Measurements from ENCODE around the gene ZNF587.
"Not testable (repeated sequence)": the region's sequence is repeated elsewhere in the genome, so short reads cannot be mapped to it uniquely, and the experiment has no call there.

ZNF587 gene

DNA sequence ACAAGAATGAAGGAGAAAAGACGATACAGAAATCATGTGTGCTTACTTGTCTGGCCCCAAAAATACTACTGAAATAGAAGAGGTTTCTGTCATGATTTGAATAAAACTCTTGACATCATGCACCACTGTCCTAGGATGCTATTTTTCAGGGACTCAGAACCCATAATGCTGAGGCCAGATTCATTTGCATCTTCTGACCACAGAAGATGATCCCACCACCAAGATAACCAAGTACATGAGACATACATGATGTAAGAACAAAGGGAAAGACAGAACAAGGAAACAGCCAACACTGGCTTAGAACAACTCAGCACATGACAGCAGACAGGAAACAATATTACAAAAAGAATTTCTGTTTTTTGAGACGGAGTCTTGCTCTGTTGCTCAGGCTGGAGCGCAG is 37.4 kb upstream of the ZNF587 start:
- H3K4me3 ChIP-seq (replicated peaks; ENCODE audit: low read depth, low read length), result no peak overlapping the region
- TF ChIP-seq CTCF (IDR thresholded peaks at IDR 0.05; ENCODE audit: low read length, missing control alignments), result no peak
- DNase-seq (ENCODE audit: low read depth), result no peak

DNA sequence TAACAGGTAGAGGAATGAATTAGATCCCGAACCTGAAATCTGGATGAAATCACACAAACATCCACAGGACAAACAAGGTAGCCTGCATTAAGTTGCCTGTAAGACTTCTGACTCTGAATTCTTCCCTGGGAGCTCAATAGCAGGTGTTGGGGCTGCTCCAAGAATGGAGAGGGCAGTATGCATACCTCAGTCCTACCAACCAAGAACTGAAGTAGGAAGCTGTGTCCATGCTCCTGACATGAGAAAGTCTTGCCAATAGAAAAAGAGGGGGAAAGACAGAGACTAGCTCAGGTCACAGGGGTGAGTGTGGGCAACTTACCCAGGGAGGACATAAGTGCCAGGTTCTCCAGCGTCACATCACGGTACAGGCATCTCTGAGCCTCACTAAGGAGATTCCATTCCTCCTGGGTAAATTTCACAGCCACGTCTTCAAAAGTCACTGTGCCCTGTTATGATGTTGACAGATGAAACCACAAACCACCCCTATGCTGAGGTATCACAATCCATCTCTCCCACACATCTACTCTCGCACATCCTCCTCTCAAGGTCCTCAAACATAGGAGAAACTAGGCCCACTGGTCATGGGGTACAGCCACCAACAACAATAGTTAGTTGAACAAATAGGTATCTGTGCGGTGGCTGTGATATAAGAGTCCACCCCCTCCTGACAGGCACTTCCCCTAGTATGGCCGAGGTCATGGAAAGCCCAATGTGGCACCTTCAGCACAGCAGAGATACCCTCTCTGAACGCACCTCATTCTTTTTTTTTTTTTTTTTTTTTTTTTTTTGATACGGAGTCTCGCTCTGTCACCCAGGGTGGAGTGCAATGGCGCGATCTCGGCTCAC is 36.5 kb upstream of the ZNF587 start:
- H3K4me3 ChIP-seq (replicated peaks; ENCODE audit: low read depth, low read length), result peak overlapping the region; percentile 94
- not testable (repeated sequence) for DNase-seq (ENCODE audit: low read depth)

GRCh38 chr19:57813919-57814504 is 35.6 kb upstream of the ZNF587 start:
- no peak for TF ChIP-seq CTCF (IDR thresholded peaks at IDR 0.05; ENCODE audit: low read length, missing control alignments)
- DNase-seq (ENCODE audit: low read depth), result no peak
- peak overlapping the region; percentile 94 for H3K4me3 ChIP-seq (replicated peaks; ENCODE audit: low read depth, low read length)

DNA sequence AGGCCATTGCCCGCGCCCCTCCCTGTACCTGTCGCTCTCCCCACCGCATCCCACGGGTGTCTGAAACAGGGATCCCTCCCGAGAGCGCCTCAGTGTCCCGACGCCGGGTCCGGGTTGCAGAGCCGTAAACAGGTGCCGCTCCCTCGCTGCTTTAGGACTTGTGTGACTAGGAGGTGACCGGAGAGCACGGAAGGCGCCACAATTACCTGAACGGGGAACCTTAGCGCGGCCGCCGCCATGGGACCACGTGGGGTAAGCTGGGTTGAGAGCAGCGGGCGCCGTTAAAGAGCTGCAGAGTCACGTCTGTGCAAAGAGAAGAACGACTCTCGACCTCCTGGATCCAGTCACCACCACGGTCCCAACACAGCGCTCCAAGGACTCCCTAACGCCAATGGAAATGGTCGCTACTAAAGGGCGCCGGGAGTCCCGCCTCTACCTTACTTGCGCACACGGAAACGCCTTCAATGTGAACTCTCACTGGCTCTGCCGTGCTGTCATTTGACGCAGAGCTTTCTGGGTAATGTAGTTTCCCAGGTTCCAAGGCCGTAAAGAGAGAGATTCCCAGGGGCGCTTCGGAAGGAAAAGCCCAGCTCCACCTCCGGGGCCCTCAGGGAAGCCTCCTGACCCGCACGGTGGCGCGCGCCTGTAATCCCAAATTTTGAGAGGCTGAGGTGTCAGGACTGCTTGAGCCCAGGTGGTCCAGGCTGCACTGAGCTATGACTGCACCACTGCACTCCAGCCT is 35.0 kb upstream of the ZNF587 start, which contains the start of gene ZNF552:
Gene ZNF552, minus strand, starts transcription at position 409 of the 742 bp plus-strand sequence. Its CDS starts 170 bp downstream, at position 239.
- peak within 1 kb of the TSS; percentile 94 for H3K4me3 ChIP-seq (replicated peaks; ENCODE audit: low read depth, low read length)
- no peak for TF ChIP-seq CTCF (IDR thresholded peaks at IDR 0.05; ENCODE audit: low read length, missing control alignments)
- peak; percentile 94 for DNase-seq (ENCODE audit: low read depth)

DNA sequence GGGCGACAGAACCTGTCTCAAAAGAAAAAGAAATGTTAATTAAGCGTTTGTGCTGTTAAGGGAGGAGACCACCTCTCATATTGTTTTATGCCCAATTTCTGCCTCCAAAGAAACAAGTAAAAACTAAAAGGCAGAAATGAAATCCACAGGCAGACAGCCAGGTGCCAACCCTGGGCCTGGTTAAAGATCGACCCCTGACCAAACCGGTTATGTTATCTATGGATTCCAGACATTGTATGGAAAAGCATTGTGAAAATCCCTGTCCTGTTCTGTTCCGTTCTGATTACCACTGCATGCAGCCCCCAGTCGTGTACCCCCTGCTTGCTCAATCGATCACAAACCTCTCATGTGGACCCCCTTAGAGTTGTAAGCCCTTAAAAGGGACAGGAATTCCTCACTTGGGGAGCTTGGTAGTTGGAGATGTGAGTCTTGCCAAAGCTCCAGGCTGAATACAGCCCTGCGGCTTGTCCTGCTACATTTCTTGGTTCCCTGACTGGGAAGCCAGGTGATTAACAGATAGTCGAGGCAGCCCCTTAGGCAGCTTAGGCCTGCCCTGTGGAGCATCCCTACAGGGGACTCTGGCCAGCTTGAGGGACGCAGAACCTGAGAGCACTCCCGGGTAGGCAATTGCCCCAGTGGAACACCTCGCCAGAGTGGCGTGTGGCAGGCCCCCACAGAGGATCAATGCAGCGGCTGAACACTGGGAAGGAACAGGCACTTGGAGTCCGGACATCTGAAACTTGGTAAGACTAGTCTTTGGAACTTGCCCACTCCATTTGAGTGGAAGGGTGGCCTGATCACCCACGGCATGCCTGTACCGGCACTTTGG is 34.2 kb upstream of the ZNF587 start:
- peak overlapping the region; percentile 94 for H3K4me3 ChIP-seq (replicated peaks; ENCODE audit: low read depth, low read length)
- no peak for DNase-seq (ENCODE audit: low read depth)
- TF ChIP-seq CTCF (IDR thresholded peaks at IDR 0.05; ENCODE audit: low read length, missing control alignments), result no peak

DNA sequence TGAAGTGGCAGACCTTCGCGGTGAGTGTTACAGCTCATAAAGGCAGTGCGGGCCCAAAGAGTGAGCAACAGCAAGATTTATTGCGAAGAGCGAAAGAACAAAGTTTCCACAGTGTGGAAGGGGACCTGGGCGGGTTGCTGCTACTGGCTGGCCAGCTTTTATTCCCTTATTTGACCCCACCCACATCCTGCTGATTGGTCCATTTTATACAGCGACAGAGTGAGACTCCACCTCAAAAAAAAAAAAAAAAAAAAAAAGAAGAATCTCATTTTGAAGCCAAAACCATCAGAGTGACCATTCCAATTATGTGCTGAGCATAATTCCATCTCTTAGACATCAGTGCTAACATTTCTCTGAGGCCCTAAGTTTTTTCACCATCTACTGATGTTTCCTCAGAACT is 33.0 kb upstream of the ZNF587 start:
- no peak for TF ChIP-seq CTCF (IDR thresholded peaks at IDR 0.05; ENCODE audit: low read length, missing control alignments)
- no peak for DNase-seq (ENCODE audit: low read depth)

More for the DNA sequence above, 33.0 kb upstream of the ZNF587 start:
- no peak overlapping the region for H3K4me3 ChIP-seq (replicated peaks; ENCODE audit: low read depth, low read length)

Measured in fibroblast of pulmonary artery (primary cell).